Activated CD8-positive, alpha-beta T cell treated with anti-CD3 and anti-CD28 coated beads for 36 hours (primary cell): Measurements from ENCODE around the gene OR2A5. TPM values are rescaled to one million over a fixed set of nuclear protein-coding genes. Genes with fewer than 3 reads are reported as not detected.

Source experiments
- ATAC-seq: fragments of 200-7000 bp; cut with Tn5 transposase; one replicate; pipeline ENCODE4 v1.10.0; 2021; ENCODE audit warnings: mild to moderate bottlenecking, moderate library complexity
- CTCF ChIA-PET: fragments of 350-600 bp; sonication (Branson Sonifier 250); formaldehyde crosslinking; loops from one replicate; lab custom pipeline; 2021; ENCODE audit warnings: antibody characterized with exemption; lab: Charles Lee
- POLR2A ChIA-PET: fragments of 350-600 bp; sonication (Branson Sonifier 250); formaldehyde crosslinking; loops from one replicate; lab custom pipeline; 2021; ENCODE audit warnings: antibody characterized with exemption; lab: Charles Lee
- DNase-seq: peaks from one replicate; pipeline ENCODE4 v3.0.0-alpha.2; 2020
- H3K27ac Mint-ChIP-seq: one replicate; pipeline ENCODE4 v1.8.0; 2021; ENCODE audit warnings: mild to moderate bottlenecking, mixed read lengths
- H3K27me3 Mint-ChIP-seq: one replicate; pipeline ENCODE4 v1.8.0; 2021; ENCODE audit warnings: mixed read lengths
- H3K36me3 Mint-ChIP-seq: one replicate; pipeline ENCODE4 v1.8.0; 2021; ENCODE audit warnings: low read depth, mixed read lengths
- H3K4me1 Mint-ChIP-seq: one replicate; pipeline ENCODE4 v1.8.0; 2021; ENCODE audit warnings: low read depth, mixed read lengths
- H3K4me3 Mint-ChIP-seq: one replicate; pipeline ENCODE4 v1.8.0; 2021; ENCODE audit warnings: mild to moderate bottlenecking, moderate library complexity, mixed read lengths
- H3K9me3 Mint-ChIP-seq: one replicate; pipeline ENCODE4 v1.8.0; 2021; ENCODE audit warnings: mixed read lengths
- intact Hi-C: fragments of 100-400 bp; cut with micrococcal nuclease; formaldehyde crosslinking; loops from one replicate; pipeline ENCODE4 v1.10.0; 2022
- total RNA-seq, 2 experiments: library from RNA; stranded (reverse); gene quantifications; one replicate each; pipeline ENCODE4 v1.2.3, GENCODE V29; 2021
- TF ChIP-seq, protein P1 (sequence below): fragments of 200-600 bp; IDR thresholded peaks from one replicate; pipeline ENCODE4 v1.8.0; 2022; ENCODE audit warnings: antibody characterized with exemption, mild to moderate bottlenecking

The OR2A5 gene
- total RNA-seq, 2 experiments from 2014 or later: not detected

GRCh38 chr7:144019457-144019856, 29.3 kb upstream of the OR2A5 start:
- H3K4me1 Mint-ChIP-seq: no peaks in the 10 kb centered on the region
- ATAC-seq (no peak), DNase-seq (no peak)
- no peak overlapping the region for H3K27ac Mint-ChIP-seq
- no peaks in the 10 kb centered on the region for H3K36me3 Mint-ChIP-seq
- no peak overlapping the region for H3K4me3 Mint-ChIP-seq
- peaks cover 4% of the 10 kb centered on the region for H3K27me3 Mint-ChIP-seq
- intact Hi-C loops: no loop called here
- CTCF ChIA-PET: interaction anchor here (0.6 to 1.2 kb wide), 2 partner anchors 14 to 109 kb away, joined by 3 read pairs; no protein-coding TSS in a partner anchor
- TF ChIP-seq, protein P1, sequence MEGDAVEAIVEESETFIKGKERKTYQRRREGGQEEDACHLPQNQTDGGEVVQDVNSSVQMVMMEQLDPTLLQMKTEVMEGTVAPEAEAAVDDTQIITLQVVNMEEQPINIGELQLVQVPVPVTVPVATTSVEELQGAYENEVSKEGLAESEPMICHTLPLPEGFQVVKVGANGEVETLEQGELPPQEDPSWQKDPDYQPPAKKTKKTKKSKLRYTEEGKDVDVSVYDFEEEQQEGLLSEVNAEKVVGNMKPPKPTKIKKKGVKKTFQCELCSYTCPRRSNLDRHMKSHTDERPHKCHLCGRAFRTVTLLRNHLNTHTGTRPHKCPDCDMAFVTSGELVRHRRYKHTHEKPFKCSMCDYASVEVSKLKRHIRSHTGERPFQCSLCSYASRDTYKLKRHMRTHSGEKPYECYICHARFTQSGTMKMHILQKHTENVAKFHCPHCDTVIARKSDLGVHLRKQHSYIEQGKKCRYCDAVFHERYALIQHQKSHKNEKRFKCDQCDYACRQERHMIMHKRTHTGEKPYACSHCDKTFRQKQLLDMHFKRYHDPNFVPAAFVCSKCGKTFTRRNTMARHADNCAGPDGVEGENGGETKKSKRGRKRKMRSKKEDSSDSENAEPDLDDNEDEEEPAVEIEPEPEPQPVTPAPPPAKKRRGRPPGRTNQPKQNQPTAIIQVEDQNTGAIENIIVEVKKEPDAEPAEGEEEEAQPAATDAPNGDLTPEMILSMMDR: no peak
- POLR2A ChIA-PET: no interaction called here
- H3K9me3 Mint-ChIP-seq: no peaks in the 10 kb centered on the region

DNA sequence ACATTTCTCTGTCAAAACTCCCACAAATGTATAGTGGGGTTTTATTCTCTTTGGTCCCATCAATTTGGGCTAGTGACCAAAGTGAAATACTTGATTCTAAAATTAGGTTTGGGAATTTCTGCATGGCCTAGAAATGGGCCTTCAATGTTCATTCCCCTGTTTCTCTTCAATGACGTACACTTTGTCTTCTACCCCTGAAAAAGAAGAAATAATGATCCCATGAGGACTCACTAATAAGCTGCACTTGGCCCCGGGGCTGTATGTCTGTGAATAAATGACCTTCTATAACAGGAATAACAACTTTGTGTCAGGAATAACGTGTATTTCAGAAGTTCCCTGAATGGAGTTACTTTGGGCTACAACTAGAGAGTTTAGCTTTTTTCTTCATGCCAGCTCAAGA, 28.4 kb upstream of the OR2A5 start:
- intact Hi-C loops: loop anchor here (10.0 kb wide), 1 partner anchor 64 kb away; the partner anchor contains the start of gene OR2A12
- DNase-seq (no peak), ATAC-seq (no peak)
- no peaks in the 10 kb centered on the region for H3K36me3 Mint-ChIP-seq
- H3K9me3 Mint-ChIP-seq: no peaks in the 10 kb centered on the region
- ChIA-PET POLR2A (interaction anchor here (0.6 kb wide), 1 partner anchor 27 kb away, joined by 3 read pairs; no protein-coding TSS in a partner anchor), CTCF (interaction anchor here (1.2 kb wide), 1 partner anchor 108 kb away, joined by 3 read pairs; no protein-coding TSS in a partner anchor)
- H3K27ac Mint-ChIP-seq: no peak overlapping the region
- H3K4me3 Mint-ChIP-seq: no peak overlapping the region
- no peaks in the 10 kb centered on the region for H3K4me1 Mint-ChIP-seq
- H3K27me3 Mint-ChIP-seq: peaks cover 2% of the 10 kb centered on the region
- TF ChIP-seq, protein P1: no peak

GRCh38 chr7:144022169-144022568, 26.6 kb upstream of the OR2A5 start:
- ChIA-PET CTCF (no interaction called here), POLR2A (no interaction called here)
- Mint-ChIP-seq H3K36me3 (no peaks in the 10 kb centered on the region), H3K27ac (no peak overlapping the region), H3K27me3 (peaks cover 2% of the 10 kb centered on the region), H3K9me3 (no peaks in the 10 kb centered on the region), H3K4me3 (no peak overlapping the region), H3K4me1 (no peaks in the 10 kb centered on the region)
- TF ChIP-seq, protein P1: no peak
- DNase-seq (no peak), ATAC-seq (no peak)
- intact Hi-C loops: loop anchor here (10.0 kb wide), 1 partner anchor 63 kb away; the partner anchor contains the start of gene OR2A12

DNA sequence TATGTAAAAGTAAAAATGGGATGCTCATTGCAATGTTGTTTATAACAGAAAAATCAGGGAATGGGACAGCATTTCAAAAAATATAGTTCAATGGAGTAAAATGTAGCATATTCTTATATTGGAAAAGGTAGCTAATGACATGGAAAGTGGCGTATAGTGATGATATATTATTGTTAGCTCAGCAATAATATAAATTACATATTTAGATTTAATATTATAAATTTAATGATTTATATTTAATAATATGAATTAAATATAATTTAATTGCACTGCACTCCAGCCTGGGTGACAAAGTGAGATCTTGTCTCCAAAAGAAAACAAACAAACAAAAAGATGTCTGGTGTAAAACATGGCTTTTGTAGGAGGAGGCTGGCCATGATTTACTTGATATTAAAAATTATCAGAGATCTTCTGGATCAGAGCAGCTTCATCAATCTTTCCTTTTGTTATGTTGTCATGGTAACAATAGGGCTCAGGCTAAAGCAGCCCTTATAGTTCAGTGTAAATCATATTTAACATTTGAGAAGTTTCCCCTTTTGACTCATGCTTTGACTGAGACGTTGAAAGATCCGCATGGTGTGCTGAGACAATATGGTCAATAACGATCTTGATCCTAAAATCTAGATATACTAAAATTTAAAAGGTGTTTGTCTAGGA, 25.4 kb upstream of the OR2A5 start:
- TF ChIP-seq, protein P1: no peak
- no peak for DNase-seq
- Mint-ChIP-seq H3K36me3 (no peaks in the 10 kb centered on the region), H3K27ac (no peak overlapping the region), H3K27me3 (peaks cover 2% of the 10 kb centered on the region), H3K9me3 (no peaks in the 10 kb centered on the region), H3K4me1 (peaks cover 7% of the 10 kb centered on the region), H3K4me3 (no peak overlapping the region)
- no peak for ATAC-seq
- ChIA-PET POLR2A (no interaction called here), CTCF (no interaction called here)
- intact Hi-C loops: loop anchor here (10.0 kb wide), 1 partner anchor 62 kb away; the partner anchor contains the start of gene OR2A12

GRCh38 chr7:144024213-144024612, 24.5 kb upstream of the OR2A5 start:
- intact Hi-C loops: loop anchor here (10.0 kb wide), 1 partner anchor 61 kb away; the partner anchor contains the start of gene OR2A12
- H3K9me3 Mint-ChIP-seq: no peaks in the 10 kb centered on the region
- ATAC-seq (no peak), DNase-seq (no peak)
- H3K27me3 Mint-ChIP-seq: peaks cover 2% of the 10 kb centered on the region
- TF ChIP-seq, protein P1: no peak
- H3K4me1 Mint-ChIP-seq: peaks cover 7% of the 10 kb centered on the region
- POLR2A ChIA-PET: no interaction called here
- no peak overlapping the region for H3K27ac Mint-ChIP-seq
- H3K4me3 Mint-ChIP-seq: no peak overlapping the region
- CTCF ChIA-PET: interaction anchor here (0.7 to 1.0 kb wide), 2 partner anchors 9 to 1795 kb away, joined by 3 read pairs; no protein-coding TSS in a partner anchor
- H3K36me3 Mint-ChIP-seq: no peaks in the 10 kb centered on the region
